ENCODE results near the gene PCSK7.
"Not testable (repeated sequence)": the region's sequence is repeated elsewhere in the genome, so short reads cannot be mapped to it uniquely, and the experiment has no call there.

PCSK7 gene

GRCh38 chr11:117185736-117186430 lies 46.0 kb downstream of the PCSK7 start:
- H3K36me3 ChIP-seq (replicated peaks): peaks cover 44% of the 10 kb centered on the region
- no peak for DNase-seq
- no peaks in the 10 kb centered on the region for H3K27me3 ChIP-seq (replicated peaks)
- H3K27ac ChIP-seq: no peak overlapping the region
- in situ Hi-C loops (cut with HindIII; ENCODE audit: low pct_ligation_motif_present, low sequenced_read_pairs): no loop called here
- TF ChIP-seq CTCF (IDR thresholded peaks at IDR 0.05; ENCODE audit: low read depth, low read length, missing control alignments): no peak
- H3K4me3 ChIP-seq (ENCODE audit: low read depth, low read length): no peak overlapping the region

- in situ Hi-C loops (cut with HindIII; ENCODE audit: low pct_ligation_motif_present, low sequenced_read_pairs): no loop called here
- TF ChIP-seq CTCF (IDR thresholded peaks at IDR 0.05; ENCODE audit: low read depth, low read length, missing control alignments): no peak
- Histone ChIP-seq H3K36me3 (replicated peaks) (peaks cover 33% of the 10 kb centered on the region), H3K27ac (no peak overlapping the region), H3K27me3 (replicated peaks) (no peaks in the 10 kb centered on the region), H3K4me3 (ENCODE audit: low read depth, low read length) (no peak overlapping the region)
- DNase-seq: no peak
Measured at GRCh38 chr11:117183724-117184349, 48.0 kb downstream of the PCSK7 start.

- H3K27ac ChIP-seq; H3K27me3 ChIP-seq (replicated peaks); in situ Hi-C loops (cut with HindIII; ENCODE audit: low pct_ligation_motif_present, low sequenced_read_pairs); DNase-seq; H3K4me3 ChIP-seq (ENCODE audit: low read depth, low read length): not testable (repeated sequence)
- H3K36me3 ChIP-seq (replicated peaks): peaks cover 28% of the 10 kb centered on the region
Measured at GRCh38 chr11:117183178-117183577, 48.7 kb downstream of the PCSK7 start.

- in situ Hi-C loops (cut with HindIII; ENCODE audit: low pct_ligation_motif_present, low sequenced_read_pairs): no loop called here
- TF ChIP-seq CTCF (IDR thresholded peaks at IDR 0.05; ENCODE audit: low read depth, low read length, missing control alignments): no peak
- Histone ChIP-seq H3K27me3 (replicated peaks) (no peaks in the 10 kb centered on the region), H3K27ac (no peak overlapping the region), H3K36me3 (replicated peaks) (peaks cover 22% of the 10 kb centered on the region), H3K4me3 (ENCODE audit: low read depth, low read length) (no peak overlapping the region)
- DNase-seq: no peak
Measured at GRCh38 chr11:117182551-117182935, 49.3 kb downstream of the PCSK7 start.

- in situ Hi-C loops (cut with HindIII; ENCODE audit: low pct_ligation_motif_present, low sequenced_read_pairs): no loop called here
- no peak for DNase-seq
- Histone ChIP-seq H3K27ac (no peak overlapping the region), H3K27me3 (replicated peaks) (no peaks in the 10 kb centered on the region), H3K36me3 (replicated peaks) (peaks cover 18% of the 10 kb centered on the region), H3K4me3 (ENCODE audit: low read depth, low read length) (no peak overlapping the region)
- no peak for TF ChIP-seq CTCF (IDR thresholded peaks at IDR 0.05; ENCODE audit: low read depth, low read length, missing control alignments)
Measured at GRCh38 chr11:117181586-117182550, 50.0 kb downstream of the PCSK7 start.
